ENCODE data around the gene MYBBP1A.

MYBBP1A gene

DNA sequence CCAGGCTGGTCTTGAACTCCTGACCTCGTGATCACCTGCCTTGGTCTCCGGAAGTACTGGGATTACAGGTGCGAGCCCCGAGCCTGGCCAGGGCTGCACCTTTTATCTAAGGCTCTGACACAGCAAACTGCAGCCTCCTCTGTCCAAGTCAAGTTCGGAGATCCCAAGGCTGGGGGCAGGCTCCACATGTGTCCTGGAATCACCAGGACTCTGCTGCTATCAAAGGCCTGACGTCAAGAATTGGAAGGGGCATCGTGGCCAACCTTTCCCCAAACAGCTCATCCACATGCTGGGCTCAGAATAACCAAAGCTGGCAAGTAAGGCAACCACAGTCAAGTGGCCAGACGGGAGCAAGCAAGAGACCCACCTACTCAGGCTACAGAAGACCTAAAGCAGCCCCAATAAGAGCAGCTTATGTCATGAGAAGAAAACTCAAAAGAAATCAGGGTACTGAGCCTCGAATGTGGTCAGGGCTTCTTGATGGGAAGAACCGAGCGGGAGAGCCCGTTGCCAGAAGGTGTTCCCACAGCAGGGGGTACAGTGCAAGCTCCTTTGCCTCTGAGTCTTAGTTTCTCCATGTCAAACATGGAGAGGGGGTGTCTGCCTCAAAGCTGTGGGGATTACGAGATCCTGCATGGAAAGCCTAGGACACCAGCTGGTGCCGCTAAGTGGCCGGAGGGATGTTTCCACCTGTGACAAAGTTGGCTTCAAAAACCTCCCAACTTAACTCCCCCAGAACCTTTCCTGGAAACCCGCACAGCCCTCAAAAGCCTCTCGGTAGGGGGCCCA, 7.9 kb downstream of the MYBBP1A start:
- DNase-seq: no peak

DNA sequence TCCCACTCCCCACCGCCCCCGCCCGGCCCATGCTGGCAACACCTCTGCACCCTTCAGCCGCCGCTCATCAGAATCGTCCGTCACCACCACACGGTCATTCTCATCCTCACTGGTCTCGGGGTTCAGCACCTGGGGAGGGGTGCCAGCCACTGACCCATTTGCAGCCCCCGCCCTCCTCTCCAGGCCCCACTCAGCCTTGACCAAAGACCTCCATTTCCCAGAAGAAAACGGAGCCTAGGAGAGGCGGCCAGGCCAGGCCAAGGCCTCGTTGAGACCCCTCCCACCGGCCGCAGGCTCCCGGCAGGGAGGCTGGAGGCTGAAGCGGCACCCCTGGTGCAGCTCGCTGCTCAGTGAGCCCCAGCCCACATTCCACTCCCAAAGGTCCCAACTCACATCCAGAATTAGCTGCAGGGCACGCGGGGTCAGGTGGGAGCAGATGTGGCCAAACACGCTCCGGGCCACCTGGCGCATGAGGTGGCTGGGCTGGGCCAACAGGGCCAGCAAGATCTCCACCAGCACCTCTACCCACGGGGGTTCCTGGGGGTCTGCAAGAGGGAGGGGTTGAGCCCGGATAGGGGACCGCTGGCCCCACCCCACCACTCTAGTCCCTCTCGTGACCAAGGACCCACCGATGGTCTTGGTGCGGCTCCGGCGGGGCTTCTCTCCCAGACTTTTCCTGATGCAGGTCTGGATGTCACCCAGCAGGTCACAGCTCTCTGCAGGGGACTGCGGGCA, 9.8 kb downstream of the MYBBP1A start:
- no peak for DNase-seq

- DNase-seq: no peak
These were observed 10.3 kb downstream of the MYBBP1A start for GRCh38 chr17:4544951-4545216.

GRCh38 chr17:4544135-4544950, 10.8 kb downstream of the MYBBP1A start:
- DNase-seq: no peak

DNA sequence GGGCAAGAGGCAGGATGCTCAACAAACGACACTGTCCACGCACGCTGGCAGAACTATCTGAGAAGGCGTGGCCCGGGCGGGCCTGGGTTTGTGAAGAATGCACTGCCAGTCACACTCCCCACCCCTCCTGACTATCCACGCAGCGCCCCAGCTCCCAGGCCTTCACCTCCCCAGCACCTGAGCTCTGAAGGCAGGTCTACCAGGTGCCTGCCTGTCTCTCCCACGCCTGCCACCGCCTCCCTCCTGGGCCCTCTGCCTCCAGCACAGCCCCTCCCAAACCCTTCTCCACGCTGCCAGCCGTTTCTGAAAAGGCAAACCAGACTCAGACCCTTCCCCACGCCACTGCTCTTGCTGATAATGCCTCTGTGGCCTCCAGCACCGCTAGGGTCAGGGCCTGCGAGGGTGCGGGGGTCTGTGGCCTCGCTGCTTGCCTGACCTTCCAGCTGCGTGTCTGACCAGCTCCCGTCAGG, 11.6 kb downstream of the MYBBP1A start:
- DNase-seq: no peak

- DNase-seq: no peak
These were observed 12.4 kb downstream of the MYBBP1A start for GRCh38 chr17:4542726-4543191.

GRCh38 chr17:4542003-4542725, 13.0 kb downstream of the MYBBP1A start:
- no peak for DNase-seq

DNA sequence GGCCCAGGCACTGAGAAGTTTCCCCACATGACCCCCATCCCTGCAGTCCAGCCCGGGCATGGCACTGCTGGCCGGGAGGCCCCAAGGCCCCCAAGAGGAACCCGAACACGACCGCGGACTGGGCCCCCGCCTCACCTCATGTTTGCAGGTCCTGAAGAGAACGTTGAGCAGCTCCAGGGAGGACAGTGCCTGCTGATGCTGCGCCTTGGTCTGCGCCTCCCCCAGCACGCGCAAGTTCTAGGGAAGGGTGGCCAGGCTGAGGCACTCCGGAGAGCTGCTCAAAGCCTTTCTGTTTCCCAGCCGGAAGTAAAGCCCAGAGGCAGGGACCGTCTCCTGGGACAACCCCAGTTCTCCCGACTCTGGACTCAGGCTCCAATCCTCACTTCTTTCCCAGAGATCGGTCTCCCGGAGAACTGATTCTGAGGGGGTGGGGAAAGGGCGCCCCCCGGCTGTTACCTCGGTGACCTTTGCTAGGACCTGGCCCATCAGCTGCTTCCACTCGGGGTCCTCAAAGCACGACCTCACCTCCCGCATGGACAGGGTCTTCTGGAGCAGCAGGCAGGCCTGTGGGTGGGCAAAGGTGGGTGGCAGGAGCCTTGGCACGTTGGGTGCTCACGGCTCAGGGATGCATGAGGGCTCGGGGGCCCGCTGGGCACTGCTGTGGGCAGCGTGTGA, 13.7 kb downstream of the MYBBP1A start:
- DNase-seq: no peak

GRCh38 chr17:4540687-4541327, 14.4 kb downstream of the MYBBP1A start:
- DNase-seq: no peak

- no peak for DNase-seq
These were observed 14.9 kb downstream of the MYBBP1A start for GRCh38 chr17:4540224-4540651.

GRCh38 chr17:4539576-4540223, 15.5 kb downstream of the MYBBP1A start:
- DNase-seq: no peak

- no peak for DNase-seq
These were observed 16.2 kb downstream of the MYBBP1A start for GRCh38 chr17:4539025-4539424.

- DNase-seq: no peak
These were observed 16.8 kb downstream of the MYBBP1A start for GRCh38 chr17:4538236-4539002.

DNA sequence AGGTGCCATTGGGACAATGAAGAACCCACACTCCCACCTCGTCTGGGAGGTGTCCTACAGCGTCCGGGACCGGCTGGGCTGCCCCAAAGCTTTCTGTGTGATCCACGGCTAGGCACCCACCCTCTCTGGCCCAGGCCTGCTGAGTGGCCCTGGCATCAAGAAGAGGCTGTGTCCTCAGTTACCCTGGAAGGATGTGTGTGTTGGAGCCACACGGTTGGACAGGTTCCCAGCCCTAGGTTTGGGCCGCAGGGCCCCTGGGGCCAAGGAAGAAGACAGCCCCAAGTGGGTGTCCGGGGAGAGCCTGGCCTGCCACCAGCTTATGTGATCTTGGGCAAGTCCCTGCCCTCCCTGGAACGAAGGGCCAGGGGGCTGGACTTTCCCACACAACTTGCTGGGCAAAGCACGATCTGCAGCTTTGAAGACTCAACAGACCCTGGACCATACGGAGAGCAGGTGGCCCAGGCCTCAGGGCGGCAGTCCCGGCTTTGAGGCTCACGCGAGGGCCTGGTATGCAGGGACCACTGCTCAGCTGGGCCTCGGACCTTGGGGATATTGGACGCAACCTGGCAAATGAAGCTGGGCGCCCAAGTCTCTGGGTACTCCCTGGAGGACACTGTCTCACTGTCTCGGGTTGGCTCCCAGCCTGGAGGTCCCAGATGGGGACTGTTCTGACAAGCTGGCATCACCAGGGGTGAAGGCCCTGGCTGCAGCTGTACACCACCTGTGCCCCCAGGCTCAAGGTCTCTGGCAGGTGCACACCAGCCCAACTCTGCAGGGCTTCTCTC, 17.5 kb downstream of the MYBBP1A start:
- no peak for DNase-seq

- no peak for DNase-seq
These were observed 18.3 kb downstream of the MYBBP1A start for GRCh38 chr17:4536742-4537411.

DNA sequence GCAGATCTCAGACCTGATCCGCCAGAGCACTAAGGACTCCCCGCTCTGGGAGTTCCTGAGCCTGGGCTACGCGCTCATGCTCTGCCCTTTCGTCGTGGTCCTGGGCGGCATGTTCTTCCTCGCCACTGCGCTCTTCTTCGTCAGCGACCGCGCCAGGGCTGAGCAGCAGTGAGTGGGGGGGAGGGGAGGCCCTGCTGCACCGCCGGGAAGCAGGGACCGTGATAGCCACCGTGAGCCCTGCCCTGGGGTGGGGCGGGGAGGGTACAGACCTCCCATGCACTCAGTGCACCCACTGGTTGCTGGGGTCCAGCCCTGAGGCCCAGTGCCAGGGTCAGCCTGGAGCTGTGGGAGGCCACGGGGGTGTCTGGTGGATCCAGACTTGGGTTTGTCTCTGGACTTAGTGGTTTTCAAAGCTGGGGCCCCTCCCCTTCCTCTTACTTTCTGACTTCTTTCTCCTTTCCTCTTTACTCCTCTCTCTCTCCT, 18.9 kb downstream of the MYBBP1A start:
- DNase-seq: no peak

GRCh38 chr17:4535667-4536258, 19.4 kb downstream of the MYBBP1A start:
- no peak for DNase-seq

GRCh38 chr17:4534928-4535666, 20.1 kb downstream of the MYBBP1A start:
- DNase-seq: no peak
